ENCODE data around the gene NSUN3. TPM values are rescaled to one million over a fixed set of nuclear protein-coding genes. Genes with fewer than 3 reads are reported as not detected.
"Not testable (repeated sequence)": the region's sequence is repeated elsewhere in the genome, so short reads cannot be mapped to it uniquely, and the experiment has no call there.

Gene NSUN3
- total RNA-seq, 1 experiment from 2014 or later: 14.4 TPM

GRCh38 chr3:94106268-94106667, 43.4 kb downstream of the NSUN3 start:
- CTCF ChIA-PET: interaction anchor here (0.6 kb wide), 1 partner anchor 239 kb away, joined by 4 read pairs; no protein-coding TSS in a partner anchor
- intact Hi-C loops (cut with micrococcal nuclease; ENCODE audit: unreplicated experiment): no loop called here
- Histone ChIP-seq H3K27ac (ENCODE audit: low read length) (no peak overlapping the region), H3K4me1 (ENCODE audit: control insufficient read depth, insufficient read depth, low read length) (no peaks in the 10 kb centered on the region), H3K36me3 (ENCODE audit: control insufficient read depth, insufficient read depth, low read length) (no peaks in the 10 kb centered on the region), H3K4me3 (ENCODE audit: low read depth in 2 of 2, low read length in 2 of 2) (no peak overlapping the region), H3K27me3 (ENCODE audit: control insufficient read depth, insufficient read depth, low read length) (no peaks in the 10 kb centered on the region), H3K9me3 (ENCODE audit: control insufficient read depth, insufficient read depth, low read depth, low read length) (no peaks in the 10 kb centered on the region)
- ATAC-seq: no peak
- BruUV-seq (replicated peaks): no TSS peak
- no peak for DNase-seq (ENCODE audit: low read depth, low spot score)
- POLR2A ChIA-PET: no interaction called here
- TF ChIP-seq SIN3A (IDR thresholded peaks at IDR 0.05; ENCODE audit: borderline replicate concordance, insufficient read depth, low read depth, low read length) (no peak), TCF7L2 (IDR thresholded peaks at IDR 0.05; ENCODE audit: low read depth, low read length) (no peak), REST (IDR thresholded peaks at IDR 0.05; ENCODE audit: insufficient read depth in 1 of 2, low read depth in 2 of 2, low read length in 1 of 2) (no peak), POLR2AphosphoS5 (IDR thresholded peaks at IDR 0.05; ENCODE audit: low read depth, low read length) (no peak), CTCF (IDR thresholded peaks at IDR 0.05) (no peak)
- in situ Hi-C loops (cut with HindIII; ENCODE audit: low pct_unique_long_range_greater_than_20kb, low sequenced_read_pairs): no loop called here

- intact Hi-C loops (cut with micrococcal nuclease; ENCODE audit: unreplicated experiment); BruUV-seq (replicated peaks); H3K4me3 ChIP-seq (ENCODE audit: low read depth in 2 of 2, low read length in 2 of 2); H3K4me1 ChIP-seq (ENCODE audit: control insufficient read depth, insufficient read depth, low read length); CTCF ChIA-PET; H3K9me3 ChIP-seq (ENCODE audit: control insufficient read depth, insufficient read depth, low read depth, low read length); DNase-seq (ENCODE audit: low read depth, low spot score); H3K27ac ChIP-seq (ENCODE audit: low read length); in situ Hi-C loops (cut with HindIII; ENCODE audit: low pct_unique_long_range_greater_than_20kb, low sequenced_read_pairs); H3K36me3 ChIP-seq (ENCODE audit: control insufficient read depth, insufficient read depth, low read length); ATAC-seq; H3K27me3 ChIP-seq (ENCODE audit: control insufficient read depth, insufficient read depth, low read length): not testable (repeated sequence)
- POLR2A ChIA-PET: interaction anchor here (0.7 kb wide), 1 partner anchor 14 kb away, joined by 7 read pairs; no protein-coding TSS in a partner anchor
Observed at GRCh38 chr3:94110232-94110631, 47.4 kb downstream of the NSUN3 start.

- TF ChIP-seq REST (IDR thresholded peaks at IDR 0.05; ENCODE audit: insufficient read depth in 1 of 2, low read depth in 2 of 2, low read length in 1 of 2) (no peak), CTCF (IDR thresholded peaks at IDR 0.05) (no peak)
- Histone ChIP-seq H3K27ac (ENCODE audit: low read length) (no peak overlapping the region), H3K36me3 (ENCODE audit: control insufficient read depth, insufficient read depth, low read length) (no peaks in the 10 kb centered on the region), H3K4me3 (ENCODE audit: low read depth in 2 of 2, low read length in 2 of 2) (no peak overlapping the region), H3K4me1 (ENCODE audit: control insufficient read depth, insufficient read depth, low read length) (no peaks in the 10 kb centered on the region), H3K9me3 (ENCODE audit: control insufficient read depth, insufficient read depth, low read depth, low read length) (no peaks in the 10 kb centered on the region), H3K27me3 (ENCODE audit: control insufficient read depth, insufficient read depth, low read length) (no peaks in the 10 kb centered on the region)
- CTCF ChIA-PET: no interaction called here
- DNase-seq (ENCODE audit: low read depth, low spot score) (no peak), ATAC-seq (no peak)
- POLR2A ChIA-PET: no interaction called here
- intact Hi-C loops (cut with micrococcal nuclease; ENCODE audit: unreplicated experiment): no loop called here
- BruUV-seq (replicated peaks): no TSS peak
- in situ Hi-C loops (cut with HindIII; ENCODE audit: low pct_unique_long_range_greater_than_20kb, low sequenced_read_pairs): no loop called here
Observed at GRCh38 chr3:94110854-94111253, 48.0 kb downstream of the NSUN3 start.
